ENCODE measurements around the gene CA12.

Gene CA12

GRCh38 chr15:63368503-63368902 is 13.1 kb downstream of the CA12 start:
- no peak for DNase-seq
- no peak for TF ChIP-seq CTCF (IDR thresholded peaks at IDR 0.05; ENCODE audit: low read depth, low read length, missing control alignments)
- H3K36me3 ChIP-seq (replicated peaks), result no peaks in the 10 kb centered on the region
- H3K4me3 ChIP-seq (ENCODE audit: low read depth, low read length), result no peak overlapping the region
- no peak overlapping the region for H3K27ac ChIP-seq
- in situ Hi-C loops (cut with HindIII; ENCODE audit: low pct_ligation_motif_present, low sequenced_read_pairs), result no loop called here
- H3K27me3 ChIP-seq (replicated peaks), result no peaks in the 10 kb centered on the region

GRCh38 chr15:63367900-63368299 is 13.7 kb downstream of the CA12 start:
- H3K36me3 ChIP-seq (replicated peaks), result no peaks in the 10 kb centered on the region
- in situ Hi-C loops (cut with HindIII; ENCODE audit: low pct_ligation_motif_present, low sequenced_read_pairs), result no loop called here

GRCh38 chr15:63367390-63367789 is 14.3 kb downstream of the CA12 start:
- TF ChIP-seq CTCF (IDR thresholded peaks at IDR 0.05; ENCODE audit: low read depth, low read length, missing control alignments), result no peak
- Histone ChIP-seq H3K4me3 (ENCODE audit: low read depth, low read length) (no peak overlapping the region), H3K27ac (no peak overlapping the region), H3K36me3 (replicated peaks) (no peaks in the 10 kb centered on the region), H3K27me3 (replicated peaks) (no peaks in the 10 kb centered on the region)
- in situ Hi-C loops (cut with HindIII; ENCODE audit: low pct_ligation_motif_present, low sequenced_read_pairs), result no loop called here
- DNase-seq, result no peak

More at GRCh38 chr15:63367900-63368299, 13.7 kb downstream of the CA12 start:
- no peak for DNase-seq
- Histone ChIP-seq H3K27me3 (replicated peaks) (no peaks in the 10 kb centered on the region), H3K27ac (no peak overlapping the region), H3K4me3 (ENCODE audit: low read depth, low read length) (no peak overlapping the region)
- TF ChIP-seq CTCF (IDR thresholded peaks at IDR 0.05; ENCODE audit: low read depth, low read length, missing control alignments), result no peak

GRCh38 chr15:63366451-63366850 is 15.2 kb downstream of the CA12 start:
- no peaks in the 10 kb centered on the region for H3K27me3 ChIP-seq (replicated peaks)
- TF ChIP-seq CTCF (IDR thresholded peaks at IDR 0.05; ENCODE audit: low read depth, low read length, missing control alignments), result no peak
- in situ Hi-C loops (cut with HindIII; ENCODE audit: low pct_ligation_motif_present, low sequenced_read_pairs), result no loop called here
- no peak overlapping the region for H3K4me3 ChIP-seq (ENCODE audit: low read depth, low read length)
- no peak for DNase-seq
- H3K36me3 ChIP-seq (replicated peaks), result no peaks in the 10 kb centered on the region
- H3K27ac ChIP-seq, result no peak overlapping the region

GRCh38 chr15:63365273-63365680 is 16.4 kb downstream of the CA12 start:
- in situ Hi-C loops (cut with HindIII; ENCODE audit: low pct_ligation_motif_present, low sequenced_read_pairs), result no loop called here
- H3K27ac ChIP-seq, result no peak overlapping the region
- H3K27me3 ChIP-seq (replicated peaks), result no peaks in the 10 kb centered on the region
- no peak overlapping the region for H3K4me3 ChIP-seq (ENCODE audit: low read depth, low read length)
- no peak for DNase-seq
- TF ChIP-seq CTCF (IDR thresholded peaks at IDR 0.05; ENCODE audit: low read depth, low read length, missing control alignments), result no peak
- no peaks in the 10 kb centered on the region for H3K36me3 ChIP-seq (replicated peaks)

All from brain microvascular endothelial cell (primary cell).